Measurements from ENCODE around the gene PNRC1. TPM values are rescaled to one million over a fixed set of nuclear protein-coding genes. Genes with fewer than 3 reads are reported as not detected.

The PNRC1 gene
- total RNA-seq, 1 donor: 95.2 TPM

DNA sequence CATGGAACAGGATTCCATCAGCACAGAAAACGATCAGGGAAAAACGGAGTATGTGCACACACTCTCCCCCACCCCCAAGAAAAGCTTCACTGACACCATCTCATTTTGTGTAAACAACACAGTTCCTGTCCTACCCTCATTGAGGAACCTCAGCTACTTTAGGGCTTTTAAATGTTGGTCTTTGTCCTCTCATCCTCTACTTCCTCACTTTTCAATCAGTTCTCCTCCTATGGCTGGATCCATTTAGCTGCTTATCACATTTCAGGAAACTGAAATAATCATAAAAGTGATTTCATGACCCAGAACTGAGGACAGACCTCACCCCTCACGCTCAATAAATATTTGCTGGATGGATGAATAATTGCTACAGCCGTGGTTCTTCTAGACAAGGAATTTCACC, 33.1 kb upstream of the PNRC1 start:
- Histone ChIP-seq H2AFZ (ENCODE audit: low read length) (no peak overlapping the region), H3K36me3 (ENCODE audit: insufficient read depth, low read length) (no peaks in the 10 kb centered on the region), H3K4me3 (ENCODE audit: insufficient read depth, low read length) (no peak overlapping the region), H3K4me2 (ENCODE audit: insufficient read depth, low read length) (no peak overlapping the region), H3K9me3 (ENCODE audit: low read depth, low read length) (no peaks in the 10 kb centered on the region), H3K27ac (ENCODE audit: low read depth, low read length) (no peak overlapping the region), H4K20me1 (ENCODE audit: insufficient read depth, low read length) (no peaks in the 10 kb centered on the region), H3K79me2 (ENCODE audit: insufficient read depth, low read length) (no peaks in the 10 kb centered on the region), H3K27me3 (ENCODE audit: insufficient read depth, low read length) (peaks cover 3% of the 10 kb centered on the region), H3K4me1 (ENCODE audit: insufficient read depth, low read length) (peaks cover 7% of the 10 kb centered on the region)
- TF ChIP-seq, protein P1, sequence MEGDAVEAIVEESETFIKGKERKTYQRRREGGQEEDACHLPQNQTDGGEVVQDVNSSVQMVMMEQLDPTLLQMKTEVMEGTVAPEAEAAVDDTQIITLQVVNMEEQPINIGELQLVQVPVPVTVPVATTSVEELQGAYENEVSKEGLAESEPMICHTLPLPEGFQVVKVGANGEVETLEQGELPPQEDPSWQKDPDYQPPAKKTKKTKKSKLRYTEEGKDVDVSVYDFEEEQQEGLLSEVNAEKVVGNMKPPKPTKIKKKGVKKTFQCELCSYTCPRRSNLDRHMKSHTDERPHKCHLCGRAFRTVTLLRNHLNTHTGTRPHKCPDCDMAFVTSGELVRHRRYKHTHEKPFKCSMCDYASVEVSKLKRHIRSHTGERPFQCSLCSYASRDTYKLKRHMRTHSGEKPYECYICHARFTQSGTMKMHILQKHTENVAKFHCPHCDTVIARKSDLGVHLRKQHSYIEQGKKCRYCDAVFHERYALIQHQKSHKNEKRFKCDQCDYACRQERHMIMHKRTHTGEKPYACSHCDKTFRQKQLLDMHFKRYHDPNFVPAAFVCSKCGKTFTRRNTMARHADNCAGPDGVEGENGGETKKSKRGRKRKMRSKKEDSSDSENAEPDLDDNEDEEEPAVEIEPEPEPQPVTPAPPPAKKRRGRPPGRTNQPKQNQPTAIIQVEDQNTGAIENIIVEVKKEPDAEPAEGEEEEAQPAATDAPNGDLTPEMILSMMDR (IDR thresholded peaks at IDR 0.05; ENCODE audit: extremely low read depth, low read depth, low read length): no peak
- no peak for DNase-seq (ENCODE audit: insufficient read length, low spot score, missing footprints)

DNA sequence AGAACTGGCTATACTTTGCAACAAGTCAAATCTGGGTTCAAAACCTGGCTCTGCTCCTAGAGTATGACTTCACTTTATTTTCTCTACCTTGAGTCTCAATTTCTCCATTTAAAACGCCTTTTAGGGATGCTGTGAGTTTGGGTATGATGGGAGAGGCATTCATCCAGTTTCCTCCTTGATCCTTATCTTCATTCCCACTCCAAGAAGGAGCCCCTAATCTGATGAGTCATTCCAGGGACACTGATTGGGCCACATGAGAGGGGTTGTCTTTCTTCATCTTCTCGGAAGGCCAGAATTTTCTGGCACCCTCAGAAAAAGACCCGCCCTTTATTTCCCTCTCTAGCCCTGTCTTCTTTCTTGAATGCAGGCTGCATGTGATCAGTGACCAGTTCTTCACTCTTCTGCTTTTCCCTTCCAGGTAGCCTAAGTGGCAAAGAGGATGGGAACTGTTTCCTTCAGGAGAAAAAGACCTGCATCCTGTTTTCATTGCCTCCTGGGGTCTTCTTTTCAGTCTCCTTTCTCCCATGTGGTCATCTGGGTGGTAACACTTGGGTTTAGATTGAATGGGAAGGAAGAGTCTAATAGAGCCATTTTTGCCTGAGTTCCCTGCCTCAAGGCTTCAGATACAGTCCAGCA, 32.1 kb upstream of the PNRC1 start:
- no peak overlapping the region for H2AFZ ChIP-seq (ENCODE audit: low read length)
- TF ChIP-seq, protein P1 (IDR thresholded peaks at IDR 0.05; ENCODE audit: extremely low read depth, low read depth, low read length): no peak

DNA sequence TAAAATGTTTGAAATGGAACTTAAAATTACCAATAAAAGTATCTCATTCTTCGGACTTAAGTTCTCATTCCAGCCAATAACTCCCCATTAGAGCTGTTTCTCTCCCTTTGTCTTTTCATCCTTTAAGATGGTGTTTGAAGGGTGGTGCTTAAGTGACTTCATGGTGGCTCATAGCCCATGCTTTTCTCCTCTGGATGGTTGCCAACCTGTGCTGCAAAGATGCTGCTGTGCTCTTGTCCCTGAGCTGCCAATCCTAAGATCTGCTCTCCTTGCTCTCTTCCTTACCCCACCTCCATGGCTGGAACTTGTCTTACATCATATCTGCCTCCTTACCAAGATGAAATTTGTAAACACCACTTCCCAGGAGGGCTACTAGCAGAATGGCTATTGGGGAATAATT, 31.6 kb upstream of the PNRC1 start:
- no peak overlapping the region for H3K27ac ChIP-seq (ENCODE audit: low read depth, low read length)
- H3K9me3 ChIP-seq (ENCODE audit: low read depth, low read length): no peaks in the 10 kb centered on the region
- H3K4me1 ChIP-seq (ENCODE audit: insufficient read depth, low read length): peaks cover 7% of the 10 kb centered on the region
- H2AFZ ChIP-seq (ENCODE audit: low read length): no peak overlapping the region
- no peaks in the 10 kb centered on the region for H3K36me3 ChIP-seq (ENCODE audit: insufficient read depth, low read length)
- H3K4me2 ChIP-seq (ENCODE audit: insufficient read depth, low read length): no peak overlapping the region
- peaks cover 3% of the 10 kb centered on the region for H3K27me3 ChIP-seq (ENCODE audit: insufficient read depth, low read length)
- TF ChIP-seq, protein P1 (IDR thresholded peaks at IDR 0.05; ENCODE audit: extremely low read depth, low read depth, low read length): no peak
- H4K20me1 ChIP-seq (ENCODE audit: insufficient read depth, low read length): no peaks in the 10 kb centered on the region
- peak; percentile 65 for DNase-seq (ENCODE audit: insufficient read length, low spot score, missing footprints)
- H3K4me3 ChIP-seq (ENCODE audit: insufficient read depth, low read length): no peak overlapping the region
- H3K79me2 ChIP-seq (ENCODE audit: insufficient read depth, low read length): no peaks in the 10 kb centered on the region

More for the DNA sequence above, 32.1 kb upstream of the PNRC1 start:
- H3K79me2 ChIP-seq (ENCODE audit: insufficient read depth, low read length): no peaks in the 10 kb centered on the region
- H3K4me1 ChIP-seq (ENCODE audit: insufficient read depth, low read length): peaks cover 7% of the 10 kb centered on the region
- DNase-seq (ENCODE audit: insufficient read length, low spot score, missing footprints): no peak
- H3K27me3 ChIP-seq (ENCODE audit: insufficient read depth, low read length): peaks cover 3% of the 10 kb centered on the region
- no peak overlapping the region for H3K4me3 ChIP-seq (ENCODE audit: insufficient read depth, low read length)
- no peaks in the 10 kb centered on the region for H3K9me3 ChIP-seq (ENCODE audit: low read depth, low read length)
- H4K20me1 ChIP-seq (ENCODE audit: insufficient read depth, low read length): no peaks in the 10 kb centered on the region
- no peak overlapping the region for H3K4me2 ChIP-seq (ENCODE audit: insufficient read depth, low read length)
- no peaks in the 10 kb centered on the region for H3K36me3 ChIP-seq (ENCODE audit: insufficient read depth, low read length)
- H3K27ac ChIP-seq (ENCODE audit: low read depth, low read length): no peak overlapping the region

DNA sequence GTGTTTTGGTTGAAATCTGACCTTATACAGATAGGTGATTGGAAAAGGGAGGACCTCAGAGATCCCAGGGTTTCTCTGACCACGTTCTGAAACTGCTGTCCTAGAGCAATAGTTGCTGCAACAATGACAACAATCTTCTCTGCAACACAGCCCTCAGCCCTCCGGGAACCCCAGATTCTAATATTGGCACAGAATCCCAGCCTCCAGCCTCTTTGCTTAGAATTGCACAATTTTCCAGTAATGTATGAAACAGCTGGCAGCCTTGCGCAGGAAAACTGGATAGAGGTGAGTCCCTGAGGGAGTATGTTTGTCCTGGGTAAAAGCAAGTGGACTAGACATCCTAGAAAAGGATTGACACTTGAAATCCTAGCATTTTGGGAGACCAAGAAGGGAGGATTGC, 30.4 kb upstream of the PNRC1 start:
- H4K20me1 ChIP-seq (ENCODE audit: insufficient read depth, low read length): no peaks in the 10 kb centered on the region
- no peaks in the 10 kb centered on the region for H3K9me3 ChIP-seq (ENCODE audit: low read depth, low read length)
- H3K27ac ChIP-seq (ENCODE audit: low read depth, low read length): no peak overlapping the region
- no peak for DNase-seq (ENCODE audit: insufficient read length, low spot score, missing footprints)
- TF ChIP-seq, protein P1 (IDR thresholded peaks at IDR 0.05; ENCODE audit: extremely low read depth, low read depth, low read length): no peak
- no peak overlapping the region for H3K4me3 ChIP-seq (ENCODE audit: insufficient read depth, low read length)
- no peaks in the 10 kb centered on the region for H3K36me3 ChIP-seq (ENCODE audit: insufficient read depth, low read length)
- no peak overlapping the region for H2AFZ ChIP-seq (ENCODE audit: low read length)
- peaks cover 3% of the 10 kb centered on the region for H3K27me3 ChIP-seq (ENCODE audit: insufficient read depth, low read length)
- H3K4me2 ChIP-seq (ENCODE audit: insufficient read depth, low read length): no peak overlapping the region
- H3K79me2 ChIP-seq (ENCODE audit: insufficient read depth, low read length): no peaks in the 10 kb centered on the region
- H3K4me1 ChIP-seq (ENCODE audit: insufficient read depth, low read length): peaks cover 7% of the 10 kb centered on the region

Measured in osteoblast (primary cell).